Uterus (tissue), 4 donors: Measurements from ENCODE around the gene P2RY4. TPM values are rescaled to one million over a fixed set of nuclear protein-coding genes. Genes with fewer than 3 reads are reported as not detected.

Experiments
- DNase-seq, 2 donors: peaks; one replicate each; pipeline ENCODE4 v3.0.0-alpha.2; 2019 to 2020
- H3K27ac ChIP-seq, 2 donors: fragments of 200-600 bp; sonication (generic); 1 replicate in 1 of 2; 2 replicates in 1 of 2; pipeline ENCODE4 v1.5.1; 2016 to 2018
- H3K27me3 ChIP-seq, 2 donors: fragments of 200-600 bp; sonication (generic); one replicate each; pipeline ENCODE4 v1.5.1; 2018 to 2019; ENCODE audit warnings: control low read depth in 1 of 2
- H3K36me3 ChIP-seq, 2 donors: fragments of 200-600 bp; sonication (generic); one replicate each; pipeline ENCODE4 v1.5.1; 2019; ENCODE audit warnings: control low read depth in 1 of 2
- H3K4me1 ChIP-seq, 2 donors: fragments of 200-600 bp; sonication (generic); one replicate each; pipeline ENCODE4 v1.5.1; 2018 to 2019; ENCODE audit warnings: control low read depth in 1 of 2
- H3K4me3 ChIP-seq, 2 donors: fragments of 200-600 bp; sonication (generic); 1 replicate in 1 of 2; 2 replicates in 1 of 2; pipeline ENCODE4 v1.5.1; 2018 to 2019; ENCODE audit warnings: mild to moderate bottlenecking in 1 of 2
- H3K9me3 ChIP-seq, 2 donors: fragments of 200-600 bp; sonication (generic); one replicate each; pipeline ENCODE4 v1.5.1; 2019; ENCODE audit warnings: control low read depth in 1 of 2
- POLR2A ChIP-seq, 2 donors: fragments of 450-650 bp; IDR thresholded peaks; one replicate each; pipeline ENCODE4 v1.6.1; 2016; ENCODE audit warnings: antibody characterized with exemption in 2 of 2, mild to moderate bottlenecking in 1 of 2, moderate library complexity in 1 of 2
- intact Hi-C: fragments of 100-400 bp; cut with DNase I; formaldehyde crosslinking; loops from one replicate; pipeline ENCODE4 v1.15.1; 2023; ENCODE audit warnings: low total_unique reads
- total RNA-seq, 4 donors: library from RNA; depleted of rRNA in 3 of 4; stranded (reverse); fragments of >200 nt in 3 of 4; gene quantifications; one replicate each; pipeline versions ENCODE4 v1.1.0 to v1.2.4, GENCODE V29; 2014 to 2023
- TF ChIP-seq, protein P1 (sequence below), 4 experiments: fragments of 200-600 bp in 2 of 4; fragments of 450-650 bp in 2 of 4; sonication (generic) in 2 of 4; IDR thresholded peaks; one replicate each; pipeline ENCODE4 v1.5.1; 2016 to 2019; ENCODE audit warnings: antibody characterized with exemption in 4 of 4, mild to moderate bottlenecking in 2 of 4, moderate library complexity in 1 of 4
- donor health status: DM: yes; HTN: yes; CAD: no.

P2RY4 gene
- total RNA-seq, 4 donors from 2014 or later = 0.41 to 0.64 TPM; not detected in 2

DNA sequence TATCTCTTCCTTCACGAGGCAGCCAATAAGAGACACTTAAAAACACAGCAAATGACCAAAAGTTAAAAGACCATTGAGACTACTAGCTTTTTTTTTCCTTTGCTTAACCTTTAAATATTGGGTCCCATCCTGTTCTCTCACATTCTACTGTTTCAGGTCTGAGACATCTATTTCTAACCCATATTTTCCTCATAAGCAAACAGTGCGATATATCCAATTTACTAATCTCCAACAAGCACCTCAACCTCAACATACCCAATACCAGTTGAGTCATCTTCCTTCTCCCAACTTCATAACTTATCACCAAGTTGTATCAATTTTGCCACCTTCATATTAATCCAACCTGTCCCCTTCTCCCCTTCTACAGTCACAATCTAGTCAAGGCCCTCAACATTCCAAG lies 18.5 kb downstream of the P2RY4 start:
- no peaks in the 10 kb centered on the region for H3K4me1 ChIP-seq
- TF ChIP-seq, protein P1, sequence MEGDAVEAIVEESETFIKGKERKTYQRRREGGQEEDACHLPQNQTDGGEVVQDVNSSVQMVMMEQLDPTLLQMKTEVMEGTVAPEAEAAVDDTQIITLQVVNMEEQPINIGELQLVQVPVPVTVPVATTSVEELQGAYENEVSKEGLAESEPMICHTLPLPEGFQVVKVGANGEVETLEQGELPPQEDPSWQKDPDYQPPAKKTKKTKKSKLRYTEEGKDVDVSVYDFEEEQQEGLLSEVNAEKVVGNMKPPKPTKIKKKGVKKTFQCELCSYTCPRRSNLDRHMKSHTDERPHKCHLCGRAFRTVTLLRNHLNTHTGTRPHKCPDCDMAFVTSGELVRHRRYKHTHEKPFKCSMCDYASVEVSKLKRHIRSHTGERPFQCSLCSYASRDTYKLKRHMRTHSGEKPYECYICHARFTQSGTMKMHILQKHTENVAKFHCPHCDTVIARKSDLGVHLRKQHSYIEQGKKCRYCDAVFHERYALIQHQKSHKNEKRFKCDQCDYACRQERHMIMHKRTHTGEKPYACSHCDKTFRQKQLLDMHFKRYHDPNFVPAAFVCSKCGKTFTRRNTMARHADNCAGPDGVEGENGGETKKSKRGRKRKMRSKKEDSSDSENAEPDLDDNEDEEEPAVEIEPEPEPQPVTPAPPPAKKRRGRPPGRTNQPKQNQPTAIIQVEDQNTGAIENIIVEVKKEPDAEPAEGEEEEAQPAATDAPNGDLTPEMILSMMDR (IDR thresholded peaks at IDR 0.05) = no peak
- H3K27ac ChIP-seq = no peak overlapping the region
- H3K4me3 ChIP-seq = no peak overlapping the region
- DNase-seq = no peak
- H3K36me3 ChIP-seq = no peaks in the 10 kb centered on the region
- H3K27me3 ChIP-seq = no peaks in the 10 kb centered on the region
- intact Hi-C loops = no loop called here
- no peaks in the 10 kb centered on the region for H3K9me3 ChIP-seq

GRCh38 chrX:70240751-70241150 lies 19.3 kb downstream of the P2RY4 start:
- Histone ChIP-seq H3K4me3 (no peak overlapping the region), H3K4me1 (no peaks in the 10 kb centered on the region), H3K9me3 (no peaks in the 10 kb centered on the region), H3K27me3 (no peaks in the 10 kb centered on the region), H3K27ac (no peak overlapping the region), H3K36me3 (no peaks in the 10 kb centered on the region)
- intact Hi-C loops = no loop called here
- TF ChIP-seq, protein P1 (IDR thresholded peaks at IDR 0.05) = no peak
- TF ChIP-seq POLR2A (IDR thresholded peaks at IDR 0.05) = no peak
- no peak for DNase-seq

GRCh38 chrX:70234355-70234754 lies 25.6 kb downstream of the P2RY4 start, which contains the start of gene AWAT1:
AWAT1 (plus strand) TSS chrX:70234655; CDS start chrX:70234696, 41 bp downstream.
- intact Hi-C loops = no loop called here
- no peak for DNase-seq
- no peaks in the 10 kb centered on the region for H3K36me3 ChIP-seq
- no peak within 1 kb of the TSS for H3K27ac ChIP-seq
- H3K4me1 ChIP-seq = no peaks in the 10 kb centered on the region
- H3K27me3 ChIP-seq = no peaks in the 10 kb centered on the region
- no peak within 1 kb of the TSS for H3K4me3 ChIP-seq
- no peak for TF ChIP-seq POLR2A (IDR thresholded peaks at IDR 0.05)
- TF ChIP-seq, protein P1 (IDR thresholded peaks at IDR 0.05) = no peak
- no peaks in the 10 kb centered on the region for H3K9me3 ChIP-seq

GRCh38 chrX:70231666-70232065 lies 28.3 kb downstream of the P2RY4 start:
- Histone ChIP-seq H3K36me3 (no peaks in the 10 kb centered on the region), H3K4me1 (no peaks in the 10 kb centered on the region), H3K9me3 (no peaks in the 10 kb centered on the region), H3K4me3 (no peak overlapping the region), H3K27me3 (no peaks in the 10 kb centered on the region), H3K27ac (no peak overlapping the region)
- no peak for DNase-seq
- TF ChIP-seq, protein P1 (IDR thresholded peaks at IDR 0.05) = no peak
- TF ChIP-seq POLR2A (IDR thresholded peaks at IDR 0.05) = no peak
- intact Hi-C loops = no loop called here

GRCh38 chrX:70226687-70227086 lies 33.3 kb downstream of the P2RY4 start:
- intact Hi-C loops = no loop called here
- Histone ChIP-seq H3K27ac (no peak overlapping the region), H3K4me1 (no peaks in the 10 kb centered on the region), H3K9me3 (no peaks in the 10 kb centered on the region), H3K36me3 (no peaks in the 10 kb centered on the region), H3K27me3 (no peaks in the 10 kb centered on the region), H3K4me3 (no peak overlapping the region)
- DNase-seq = no peak
- no peak for TF ChIP-seq POLR2A (IDR thresholded peaks at IDR 0.05)
- TF ChIP-seq, protein P1 (IDR thresholded peaks at IDR 0.05) = no peak
